Stromal cell of bone marrow (primary cell): ENCODE measurements around the gene SH3TC1.

Experiments used
- DNase-seq: peaks from one replicate; pipeline ENCODE4 v3.0.0-alpha.2; 2012; ENCODE audit warnings: low read depth

Gene SH3TC1

DNA sequence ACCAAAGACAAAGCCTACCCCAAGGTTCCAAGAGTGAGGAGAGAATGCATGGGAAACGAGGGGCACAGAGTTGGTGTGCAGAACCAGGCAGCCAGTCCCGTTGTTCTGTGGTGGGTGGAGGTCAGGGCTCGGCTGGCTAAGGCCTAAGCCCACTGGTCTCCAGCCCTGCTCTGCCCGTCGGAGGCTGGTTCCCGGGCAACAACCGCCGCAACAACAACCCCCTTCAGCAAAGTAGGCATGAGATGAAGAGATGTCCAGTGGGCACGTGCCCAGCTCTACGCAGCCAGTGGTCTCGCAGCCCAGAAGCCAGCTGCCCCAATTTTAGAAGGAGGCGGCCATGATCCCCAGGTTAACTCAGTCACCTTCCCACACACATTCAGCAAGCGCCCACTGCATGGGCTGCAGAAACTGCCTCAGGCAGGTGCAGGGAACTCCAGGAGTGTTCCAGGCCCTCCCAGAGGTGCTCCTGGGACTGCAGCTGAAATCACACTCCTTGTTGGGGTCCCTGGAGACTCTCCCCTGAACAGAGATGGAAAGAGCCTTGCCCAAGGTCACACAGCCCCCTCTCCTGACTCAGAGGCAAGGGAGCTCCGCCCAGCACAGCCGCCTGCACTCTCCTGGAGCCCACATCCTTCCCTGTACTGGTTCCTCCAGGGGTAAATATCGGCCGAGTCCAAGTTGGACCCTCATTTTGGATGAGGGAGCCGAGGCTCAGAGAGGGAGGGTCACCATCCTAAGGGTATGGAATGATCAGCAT is 45.1 kb downstream of the SH3TC1 start:
- no peak for DNase-seq

DNA sequence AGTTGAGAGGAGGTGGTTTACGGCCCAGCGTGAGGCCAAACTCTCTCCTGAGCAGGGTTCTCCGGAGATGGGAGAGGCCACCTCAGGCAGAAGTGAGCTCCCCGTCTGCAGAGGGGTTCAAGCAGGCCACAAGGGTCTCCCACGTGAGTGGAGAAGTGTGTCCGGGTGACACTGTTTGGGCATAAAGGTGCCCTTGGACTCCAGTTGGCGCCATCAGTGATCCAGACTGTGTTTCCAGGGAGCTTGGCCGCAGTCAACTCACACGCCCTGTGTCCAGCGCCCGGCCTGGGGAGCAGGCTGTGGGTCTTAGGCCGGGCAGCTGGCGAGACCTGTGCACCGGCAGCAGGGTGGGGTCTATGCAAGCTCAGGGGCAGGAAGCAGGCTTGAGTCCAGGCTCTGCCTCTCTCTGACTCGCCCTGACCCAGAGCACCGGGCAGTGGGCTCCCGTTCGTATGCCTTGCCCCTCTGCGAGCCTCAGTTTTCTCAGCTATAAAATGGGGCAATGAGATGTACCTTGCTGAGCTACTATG is 45.9 kb downstream of the SH3TC1 start:
- DNase-seq = no peak

DNA sequence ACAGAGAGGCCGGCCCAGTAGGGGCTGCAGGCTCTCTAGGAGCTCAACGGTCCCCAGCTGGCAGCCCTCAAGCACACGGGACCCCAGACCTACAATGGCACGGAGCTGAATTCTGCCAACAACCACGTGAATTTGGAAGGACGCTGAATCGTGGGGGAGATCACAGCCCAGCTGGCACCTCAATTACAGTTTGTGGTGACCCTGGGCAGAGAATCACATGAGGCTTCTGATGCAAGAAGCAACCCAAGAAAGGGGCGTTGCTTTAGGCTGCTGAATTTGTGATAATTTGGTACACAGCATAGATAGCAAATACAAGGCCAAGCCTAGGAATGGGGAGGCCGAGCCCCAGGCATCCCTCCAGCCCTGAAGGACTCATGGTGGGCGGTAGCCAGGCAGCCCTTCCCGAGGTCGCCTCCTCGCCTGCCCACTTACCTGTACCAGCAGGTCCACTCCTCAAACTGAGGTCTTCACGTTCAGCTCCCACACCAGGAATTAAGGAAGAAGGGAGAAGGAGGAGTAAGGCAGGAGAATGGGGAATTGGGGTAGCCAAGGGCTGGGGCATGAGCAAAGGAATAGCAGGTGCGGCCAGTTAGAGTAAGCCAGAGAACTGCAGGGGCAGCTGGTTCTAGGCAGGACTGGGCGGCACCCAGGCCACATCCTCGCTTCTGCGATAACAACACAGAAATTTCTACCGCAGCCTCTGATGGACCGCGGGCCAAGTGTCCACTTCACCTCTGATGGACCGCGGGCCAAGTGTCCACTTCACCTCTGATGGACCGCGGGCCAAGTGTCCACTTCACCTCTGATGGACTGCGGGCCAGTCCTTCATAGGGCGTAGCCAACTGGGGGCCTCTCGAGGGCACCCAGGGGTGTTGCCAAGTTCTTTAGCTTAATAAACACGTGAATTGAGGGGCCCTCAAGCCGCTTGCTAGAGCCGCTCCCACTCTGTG is 47.1 kb downstream of the SH3TC1 start:
- no peak for DNase-seq

DNA sequence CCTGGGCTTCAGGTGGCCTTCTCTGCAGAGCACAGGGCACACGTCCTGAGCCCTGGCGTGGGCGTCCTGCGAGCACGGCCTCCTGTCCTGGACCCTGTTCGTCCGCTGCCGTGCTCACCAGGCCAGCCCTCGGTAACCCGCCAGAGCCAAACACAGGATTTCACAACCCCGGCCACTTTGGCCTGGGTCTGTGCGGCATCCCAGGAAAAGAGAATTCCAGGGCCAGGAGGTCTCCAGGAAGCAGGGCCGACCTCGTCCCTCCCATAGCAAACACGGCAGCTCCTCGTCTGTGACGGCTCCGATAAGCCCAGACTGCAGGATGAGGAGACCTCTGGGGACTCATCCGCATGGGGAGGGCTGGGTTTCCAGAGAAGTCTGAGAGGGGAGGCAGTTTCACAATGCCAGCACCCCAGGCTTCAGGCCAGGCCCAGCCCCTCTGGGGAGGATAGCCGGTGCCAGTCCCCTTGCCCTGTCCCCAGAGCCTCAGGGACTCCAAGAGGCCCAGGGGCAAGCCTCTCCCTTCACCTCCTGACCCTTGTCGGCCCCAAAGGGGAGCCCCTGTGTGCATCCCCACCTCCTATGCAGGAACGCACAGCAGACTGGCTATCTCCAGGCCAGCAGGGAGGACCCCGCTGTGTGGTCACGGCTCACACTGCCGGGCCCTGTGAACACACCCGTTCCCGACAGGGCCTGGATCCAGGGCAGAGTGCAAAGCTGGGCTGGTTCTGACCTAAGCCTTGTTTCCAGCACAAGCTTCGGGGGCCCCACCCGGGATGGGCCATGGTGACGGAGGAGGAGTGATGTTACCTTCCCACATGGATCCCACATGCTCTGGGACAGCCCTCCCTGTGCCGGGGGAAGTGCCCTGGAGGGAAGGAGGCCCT is 48.2 kb downstream of the SH3TC1 start:
- DNase-seq = no peak

DNA sequence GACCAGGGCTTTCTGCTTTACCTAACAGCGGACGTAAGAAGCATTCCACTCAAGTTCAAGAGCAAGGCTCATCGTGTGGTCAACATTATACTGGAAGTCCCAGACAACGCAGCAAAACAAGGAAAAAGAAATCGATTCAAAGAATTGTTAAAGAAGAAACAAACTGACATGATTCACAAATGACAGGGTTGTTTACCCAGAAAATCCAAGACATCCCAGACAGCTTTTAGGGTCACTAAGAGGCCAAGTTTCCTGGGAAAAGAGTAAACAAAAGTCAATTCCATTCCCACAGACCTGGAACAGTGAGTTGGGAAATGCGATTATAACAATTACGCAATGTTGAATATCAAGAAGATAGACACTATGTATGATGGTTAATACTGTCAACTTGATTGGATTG is 49.0 kb downstream of the SH3TC1 start:
- DNase-seq = no peak

DNA sequence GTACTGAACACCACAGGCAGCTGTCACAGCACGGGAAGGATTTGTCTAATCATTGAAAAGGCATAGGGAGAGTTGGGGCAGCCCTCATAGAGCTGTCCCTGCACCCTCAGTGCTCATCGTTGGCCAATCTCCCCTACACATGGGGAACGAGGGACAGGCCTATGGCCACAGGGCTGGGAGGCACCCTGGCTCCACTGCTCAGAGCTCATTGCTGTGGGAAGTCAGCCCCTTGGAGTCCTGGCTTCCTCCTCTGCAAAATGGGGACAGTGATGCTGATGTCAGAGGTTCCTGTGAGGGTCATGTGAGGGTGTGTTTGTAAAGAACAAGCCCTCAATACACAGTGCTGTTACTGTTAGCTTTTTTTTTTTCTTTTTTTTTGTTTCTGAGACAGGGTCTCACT is 51.1 kb downstream of the SH3TC1 start:
- DNase-seq = no peak

DNA sequence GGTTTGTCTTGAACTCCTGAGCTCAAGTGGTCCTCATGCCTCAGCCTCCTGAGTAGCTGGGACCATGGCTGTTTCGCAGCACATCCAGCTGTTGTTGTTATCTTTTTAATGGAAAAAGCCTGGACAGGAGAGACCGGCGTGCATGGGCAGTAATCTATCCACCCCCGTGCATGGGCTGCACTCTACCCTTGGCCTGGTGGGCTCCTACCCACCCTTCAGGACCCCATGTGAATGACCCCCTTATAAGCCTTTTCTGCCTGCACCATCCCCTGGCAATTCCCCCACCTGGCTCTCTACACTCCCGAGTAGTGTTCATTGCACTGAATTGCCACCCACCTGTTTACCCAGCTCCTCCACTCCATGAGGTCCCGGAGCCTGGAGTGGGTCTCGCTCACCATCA is 51.5 kb downstream of the SH3TC1 start:
- DNase-seq = no peak

DNA sequence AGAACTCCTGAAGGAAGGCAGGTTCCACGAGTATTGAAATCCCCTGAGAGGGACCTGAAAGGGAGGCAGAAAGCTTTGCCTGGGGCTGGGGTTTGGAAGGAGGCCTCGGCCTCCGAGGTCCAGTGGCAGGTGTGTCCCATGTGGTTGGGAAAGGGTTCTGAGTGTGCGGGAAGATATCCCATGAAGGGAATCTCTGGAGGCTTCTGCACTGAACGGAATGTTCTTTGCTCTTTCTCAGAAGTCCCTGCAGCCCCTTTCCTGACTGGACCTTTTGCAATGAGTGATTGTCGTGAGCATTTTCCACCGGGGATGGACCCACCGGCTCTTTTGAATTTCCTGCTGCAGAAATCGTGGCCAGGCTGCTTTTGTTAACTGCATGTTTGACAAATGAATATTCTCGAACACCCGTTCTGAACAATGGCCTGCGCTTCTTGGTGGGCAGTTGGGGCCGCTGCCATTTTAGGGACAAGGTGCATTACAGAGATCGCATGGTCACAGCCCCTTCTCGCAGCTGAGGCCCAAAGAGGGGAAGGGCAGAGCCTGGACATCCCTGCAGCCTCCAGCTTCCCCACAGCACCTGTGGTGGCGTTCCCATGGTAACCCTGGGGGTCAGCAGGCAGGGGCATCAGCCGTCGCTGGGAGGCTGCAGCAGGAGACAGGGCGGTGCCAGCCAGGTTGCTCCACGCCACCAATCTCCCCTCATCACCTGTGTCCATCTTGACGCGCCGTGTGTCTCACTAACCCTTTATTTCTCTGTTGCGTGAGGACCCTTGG is 52.2 kb downstream of the SH3TC1 start:
- no peak for DNase-seq

DNA sequence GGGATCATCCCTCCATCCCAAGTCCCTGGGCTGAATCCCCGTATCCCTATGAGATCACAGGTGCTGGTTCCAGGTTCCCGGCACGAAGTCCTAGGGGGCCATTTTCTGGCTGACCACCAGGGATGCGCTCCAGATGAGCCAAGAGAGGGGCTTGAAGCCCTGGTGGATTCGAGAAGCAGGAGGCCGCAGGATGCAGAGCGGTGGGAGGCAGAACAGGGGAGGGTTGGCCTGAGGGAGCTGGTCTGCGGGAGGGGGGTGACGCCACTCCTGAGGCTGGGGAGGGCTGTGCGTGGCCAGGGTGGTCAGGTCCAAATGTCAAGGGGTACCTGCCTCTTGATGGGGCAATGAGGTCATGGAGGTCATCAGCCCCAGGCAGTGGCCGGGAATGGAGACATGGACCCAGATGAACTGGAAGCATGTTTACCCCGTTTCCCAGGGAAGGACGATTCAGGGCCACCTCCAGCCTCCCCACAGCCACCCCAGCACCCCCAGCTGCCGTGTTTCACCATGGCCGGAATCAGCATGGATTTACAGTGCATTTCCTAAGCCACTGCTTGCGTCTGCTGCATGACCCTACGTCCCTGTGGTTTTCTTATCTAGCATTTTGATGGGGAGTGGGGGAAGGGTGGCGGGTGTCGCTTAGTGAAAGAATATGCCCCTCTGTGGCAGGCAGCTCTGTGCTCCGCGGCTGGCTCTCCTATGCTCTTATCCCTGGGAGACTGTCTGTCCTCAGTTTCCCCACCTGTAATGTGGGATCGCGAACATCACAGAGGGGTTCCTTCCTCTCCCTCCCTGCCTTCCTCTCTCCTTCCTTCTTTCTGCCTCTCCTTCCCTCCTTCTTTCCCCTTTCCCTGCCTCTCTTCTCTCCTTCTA is 53.4 kb downstream of the SH3TC1 start:
- no peak for DNase-seq

DNA sequence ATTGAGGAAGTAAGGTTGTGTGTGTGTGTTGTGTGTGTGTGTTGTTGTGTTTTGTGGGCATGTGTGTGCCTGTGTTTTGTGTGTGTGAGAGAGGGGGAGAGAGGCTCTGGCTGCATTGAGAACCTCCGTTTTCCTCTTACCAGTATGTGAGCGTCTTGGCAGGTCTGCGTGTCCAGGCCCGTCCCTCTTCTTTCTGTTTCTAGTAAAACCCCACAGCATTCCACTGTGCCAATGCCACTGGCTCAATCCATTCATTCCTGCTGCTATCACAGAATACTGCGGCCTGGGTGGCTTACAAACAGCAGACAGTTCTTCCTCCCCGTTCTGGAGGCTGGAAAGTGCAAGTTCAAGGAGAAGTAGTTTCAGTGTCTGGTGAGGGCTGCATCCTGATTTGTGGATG is 55.0 kb downstream of the SH3TC1 start:
- DNase-seq = no peak

DNA sequence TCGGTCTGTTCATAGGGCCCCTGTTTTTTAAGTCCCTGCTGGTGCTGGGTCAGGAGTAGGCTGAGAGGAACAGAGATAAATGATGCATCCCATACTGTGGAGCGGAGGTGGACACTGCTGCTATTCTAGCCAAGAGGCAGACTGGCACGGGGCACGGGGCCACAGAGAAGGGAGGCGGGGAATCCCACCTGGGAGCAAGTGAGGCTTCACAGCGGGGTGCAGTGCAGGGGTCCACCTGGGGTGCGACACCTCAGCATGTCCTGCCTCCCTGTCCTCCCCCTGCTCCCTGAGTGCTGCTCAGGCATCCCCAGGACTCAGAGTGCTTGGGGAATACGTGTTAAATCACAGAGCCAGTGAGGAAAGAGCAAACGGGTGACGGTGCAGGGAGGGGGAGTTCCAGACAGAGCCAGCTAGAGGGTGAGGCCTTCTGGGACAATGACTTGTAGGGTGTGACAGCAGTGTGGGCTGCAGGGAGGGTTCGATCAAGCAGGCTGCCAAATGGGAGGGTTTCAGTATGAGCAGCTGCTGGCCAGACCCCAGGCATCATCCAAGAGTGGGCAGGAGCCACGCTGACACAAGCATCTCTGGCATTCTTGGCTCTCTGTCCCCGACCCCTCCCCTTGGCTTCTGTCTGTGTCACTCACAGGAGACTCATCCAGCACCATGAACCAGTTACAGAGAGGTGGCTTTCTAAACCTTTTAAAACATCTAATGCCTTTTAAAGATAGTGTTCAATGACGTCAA is 56.8 kb downstream of the SH3TC1 start:
- no peak for DNase-seq

DNA sequence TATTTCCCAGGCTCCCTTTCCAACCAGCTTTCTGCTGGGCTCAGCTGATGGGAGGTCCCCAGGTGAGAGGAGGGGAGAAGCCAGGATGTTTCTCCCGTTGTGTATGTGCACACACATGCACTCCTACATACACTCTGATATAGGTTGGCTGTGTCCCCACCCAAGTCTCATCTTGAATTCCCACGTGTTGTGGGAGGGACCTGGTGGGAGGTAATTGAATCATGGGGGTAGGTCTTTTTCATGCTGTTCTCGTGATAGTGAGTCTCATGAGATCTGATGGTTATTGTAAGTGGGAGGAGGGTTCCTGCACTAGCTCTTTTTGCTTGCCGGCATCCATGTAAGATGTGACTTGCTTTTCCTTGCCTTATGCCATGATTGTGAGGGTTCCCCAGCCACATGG is 58.8 kb downstream of the SH3TC1 start:
- DNase-seq = no peak

DNA sequence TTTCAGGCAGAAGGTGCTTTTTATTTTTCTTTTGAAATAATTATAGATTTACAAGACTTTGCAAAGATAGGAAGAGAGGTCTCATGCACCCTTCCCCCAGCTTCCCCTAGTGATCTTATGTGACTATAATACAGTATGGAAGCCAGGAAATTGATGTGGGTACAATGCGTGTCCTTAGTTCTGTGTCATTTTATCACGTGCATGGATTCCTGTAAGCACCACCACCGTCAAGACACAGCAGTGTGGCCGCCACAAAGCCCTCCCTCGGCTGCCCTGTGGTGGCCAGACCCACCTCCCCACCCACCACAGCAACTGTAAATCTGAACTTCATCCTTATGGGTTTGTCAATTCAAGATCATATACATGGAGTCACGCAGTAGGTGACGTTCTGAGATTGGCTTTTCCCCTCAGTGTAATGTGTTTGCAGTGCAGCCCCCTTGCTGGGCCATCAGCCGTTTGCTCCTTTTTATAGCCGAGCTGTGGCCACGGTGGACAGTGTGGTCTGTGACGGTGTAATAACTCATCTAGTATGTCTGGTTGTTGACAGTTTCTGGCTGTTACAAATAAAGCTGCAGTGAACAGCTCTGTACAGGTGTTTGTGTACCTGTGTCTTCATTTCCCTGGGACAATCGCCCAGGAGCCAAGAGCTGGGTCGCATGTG is 59.6 kb downstream of the SH3TC1 start:
- no peak for DNase-seq

DNA sequence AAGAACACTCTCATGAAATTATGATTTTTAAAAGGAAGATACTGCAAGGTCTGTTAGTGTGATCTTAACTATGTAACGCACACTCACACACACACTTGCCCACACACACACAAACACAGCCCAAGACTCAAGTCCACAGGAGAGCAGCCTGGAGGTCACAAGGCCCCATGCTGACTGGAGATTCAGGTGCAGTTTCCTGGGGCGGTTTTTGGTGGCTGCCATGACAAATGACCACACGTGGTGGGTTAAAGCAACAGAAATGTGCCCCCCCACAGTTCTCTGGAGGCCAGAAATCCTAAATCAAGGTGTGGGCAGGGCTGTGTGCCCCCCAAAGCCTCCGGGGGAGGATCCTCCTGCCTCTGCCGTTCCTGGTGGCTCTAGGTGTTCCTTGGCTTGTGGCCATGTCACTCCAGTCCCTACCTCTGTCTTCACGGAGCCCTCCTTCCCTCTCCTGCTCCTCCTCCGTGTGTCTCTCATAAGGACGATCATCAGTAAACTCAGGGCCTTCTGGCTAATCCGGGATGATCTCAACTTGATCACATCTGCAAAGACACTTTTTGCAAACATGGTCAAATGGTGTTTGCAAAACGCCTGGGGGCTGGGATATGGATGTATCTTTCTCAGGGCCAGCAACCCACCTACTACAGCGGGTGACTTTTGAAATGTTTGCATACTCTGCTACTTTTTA is 60.8 kb downstream of the SH3TC1 start:
- DNase-seq = no peak

DNA sequence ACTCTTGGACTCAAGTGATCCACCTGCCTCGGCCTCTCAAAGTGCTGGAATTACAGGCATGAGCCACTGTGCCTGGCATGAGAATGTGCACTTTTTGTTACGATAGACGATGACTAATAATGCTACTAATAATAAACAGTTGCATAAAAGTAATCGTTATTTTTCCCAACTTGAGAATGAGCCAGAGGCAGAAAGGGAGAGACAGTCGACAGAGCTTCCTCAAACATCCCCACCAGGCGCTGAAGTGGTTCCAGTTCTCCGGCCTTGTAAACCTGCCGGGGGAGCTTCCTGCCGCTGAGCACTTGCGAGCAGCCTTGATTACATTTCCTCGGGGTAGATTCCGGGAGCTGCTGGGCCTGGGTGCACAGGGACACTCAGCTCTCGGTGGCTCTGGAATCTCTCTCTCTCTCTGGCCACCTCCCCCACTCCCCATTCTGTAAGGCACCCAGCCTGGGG is 61.6 kb downstream of the SH3TC1 start:
- DNase-seq = peak; percentile 44

DNA sequence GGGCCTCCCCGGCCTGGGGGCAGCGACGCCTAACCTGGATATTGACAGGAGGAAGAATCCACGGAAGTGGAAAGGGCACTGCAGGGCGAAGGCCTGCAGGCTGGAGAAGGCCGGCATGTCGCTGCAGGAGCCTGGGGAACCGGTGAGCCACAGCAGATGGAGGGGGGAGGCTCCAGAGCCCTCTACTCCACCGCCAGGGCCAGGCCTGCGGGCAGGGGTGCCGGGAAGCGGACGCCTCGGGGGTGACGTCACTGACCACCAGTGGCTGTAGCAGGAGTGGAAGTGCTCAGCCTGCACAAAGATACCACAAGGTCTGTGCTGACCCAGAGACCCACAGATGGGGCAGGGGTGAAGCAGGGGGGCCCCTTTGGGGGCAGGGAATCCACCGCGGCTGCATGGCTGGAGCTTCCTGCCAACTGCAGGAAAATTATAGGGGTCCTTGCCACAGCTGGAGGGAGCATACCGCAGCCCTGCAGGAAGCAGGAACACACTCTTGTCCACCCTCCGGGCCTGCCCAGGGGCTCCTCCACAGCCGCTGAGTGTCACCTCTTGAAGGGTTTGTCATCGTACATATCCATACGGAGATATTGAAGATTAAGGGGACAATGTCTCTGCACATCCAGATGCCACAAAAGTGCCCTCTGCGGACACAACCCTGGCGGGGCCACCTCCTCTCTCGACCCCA is 62.9 kb downstream of the SH3TC1 start:
- DNase-seq = no peak

DNA sequence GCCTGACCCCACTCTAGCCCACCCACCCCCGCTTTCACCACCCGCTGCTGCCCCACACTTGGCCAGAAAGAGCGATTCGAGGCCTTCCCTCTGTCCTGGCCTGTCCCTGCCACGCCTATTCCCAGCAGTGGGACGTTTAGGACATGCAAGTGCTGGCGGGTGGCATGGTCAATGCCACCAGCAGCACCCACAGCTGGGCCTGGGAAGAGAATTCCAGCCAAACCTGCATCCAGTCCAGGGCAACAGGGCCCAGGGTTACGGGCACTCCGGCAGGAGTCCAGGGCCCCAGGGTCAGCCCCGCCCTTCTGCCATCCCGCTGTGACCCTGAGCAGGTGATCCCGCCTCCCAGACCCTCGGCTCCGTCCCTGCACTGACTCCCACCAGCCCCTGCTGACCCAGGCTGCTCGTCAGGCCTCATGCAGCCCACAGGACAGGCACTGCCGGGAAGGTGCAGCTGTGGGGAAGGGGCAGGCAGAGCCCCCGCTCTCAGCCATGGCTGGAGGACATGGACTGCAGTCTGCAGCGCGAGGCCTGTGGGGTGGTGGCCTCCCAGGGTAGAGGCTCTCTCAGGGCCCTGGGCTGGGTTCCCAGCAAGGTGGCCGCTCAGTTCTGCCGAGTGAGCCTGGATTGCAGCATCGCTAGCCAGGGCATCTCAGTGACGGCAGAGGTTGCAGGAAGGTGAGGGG is 63.7 kb downstream of the SH3TC1 start:
- no peak for DNase-seq
